Mucosa of stomach (tissue), 1 donor: ENCODE results near the gene RXYLT1.

ENCODE experiments used
- H3K27me3 ChIP-seq: one replicate; pipeline ENCODE4 v1.7.0; 2013; ENCODE audit warnings: mild to moderate bottlenecking, low read length; ENCODE audit not compliant: control insufficient read depth, insufficient read depth
- H3K36me3 ChIP-seq: one replicate; pipeline ENCODE4 v1.7.0; 2013; ENCODE audit warnings: low read length; ENCODE audit not compliant: control insufficient read depth, insufficient read depth
- H3K4me1 ChIP-seq: one replicate; pipeline ENCODE4 v1.7.0; 2013; ENCODE audit warnings: mild to moderate bottlenecking, low read length; ENCODE audit not compliant: control insufficient read depth, insufficient read depth
- H3K4me3 ChIP-seq: one replicate; pipeline ENCODE4 v1.7.0; 2013; ENCODE audit warnings: low read length
- H3K9ac ChIP-seq: one replicate; pipeline ENCODE4 v1.7.0; 2013; ENCODE audit warnings: mild to moderate bottlenecking, low read length, moderate library complexity
- H3K9me3 ChIP-seq: one replicate; pipeline ENCODE4 v1.7.0; 2013; ENCODE audit warnings: mild to moderate bottlenecking, low read length, moderate library complexity; ENCODE audit not compliant: control insufficient read depth
- donor health status: Pancreatic carcinoma.

RXYLT1 gene

GRCh38 chr12:63846238-63846967 lies 66.7 kb downstream of the RXYLT1 start:
- H3K27me3 ChIP-seq, result no peaks in the 10 kb centered on the region
- H3K9ac ChIP-seq, result peak overlapping the region; percentile 85
- H3K4me1 ChIP-seq, result peaks cover 7% of the 10 kb centered on the region
- H3K36me3 ChIP-seq, result no peaks in the 10 kb centered on the region
- no peak overlapping the region for H3K4me3 ChIP-seq
- H3K9me3 ChIP-seq, result no peaks in the 10 kb centered on the region

- H3K36me3 ChIP-seq, result no peaks in the 10 kb centered on the region
- H3K4me3 ChIP-seq, result no peak overlapping the region
- no peaks in the 10 kb centered on the region for H3K27me3 ChIP-seq
- no peaks in the 10 kb centered on the region for H3K9me3 ChIP-seq
- peaks cover 7% of the 10 kb centered on the region for H3K4me1 ChIP-seq
- no peak overlapping the region for H3K9ac ChIP-seq
Observed at GRCh38 chr12:63848450-63848849, 68.7 kb downstream of the RXYLT1 start.

- Histone ChIP-seq H3K4me1 (peaks cover 7% of the 10 kb centered on the region), H3K4me3 (no peak overlapping the region), H3K27me3 (no peaks in the 10 kb centered on the region), H3K36me3 (no peaks in the 10 kb centered on the region), H3K9ac (no peak overlapping the region), H3K9me3 (no peaks in the 10 kb centered on the region)
Observed at GRCh38 chr12:63849106-63849620, 69.5 kb downstream of the RXYLT1 start.

- H3K36me3 ChIP-seq, result no peaks in the 10 kb centered on the region
- no peaks in the 10 kb centered on the region for H3K9me3 ChIP-seq
Observed at GRCh38 chr12:63849641-63850040, 69.9 kb downstream of the RXYLT1 start.

GRCh38 chr12:63853978-63854377 lies 74.3 kb downstream of the RXYLT1 start:
- Histone ChIP-seq H3K9ac (no peak overlapping the region), H3K9me3 (no peaks in the 10 kb centered on the region), H3K27me3 (no peaks in the 10 kb centered on the region), H3K4me1 (peaks cover 4% of the 10 kb centered on the region), H3K4me3 (no peak overlapping the region), H3K36me3 (no peaks in the 10 kb centered on the region)

More at GRCh38 chr12:63849641-63850040, 69.9 kb downstream of the RXYLT1 start:
- no peaks in the 10 kb centered on the region for H3K27me3 ChIP-seq
- no peak overlapping the region for H3K4me3 ChIP-seq
- no peak overlapping the region for H3K9ac ChIP-seq
- H3K4me1 ChIP-seq, result peaks cover 7% of the 10 kb centered on the region

- Histone ChIP-seq H3K36me3 (no peaks in the 10 kb centered on the region), H3K4me3 (no peak overlapping the region), H3K4me1 (peaks cover 4% of the 10 kb centered on the region), H3K9ac (no peak overlapping the region), H3K27me3 (no peaks in the 10 kb centered on the region), H3K9me3 (no peaks in the 10 kb centered on the region)
Observed at GRCh38 chr12:63855299-63855698, 75.6 kb downstream of the RXYLT1 start.

- Histone ChIP-seq H3K4me1 (peaks cover 24% of the 10 kb centered on the region), H3K4me3 (no peak overlapping the region), H3K27me3 (no peaks in the 10 kb centered on the region), H3K9me3 (no peaks in the 10 kb centered on the region), H3K9ac (no peak overlapping the region), H3K36me3 (no peaks in the 10 kb centered on the region)
Observed at GRCh38 chr12:63857771-63858670, 78.3 kb downstream of the RXYLT1 start.
